GM19467 (cell line): ENCODE data around the gene SMIM44.
"Not testable (repeated sequence)": the region's sequence is repeated elsewhere in the genome, so short reads cannot be mapped to it uniquely, and the experiment has no call there.

Experiments used
- ATAC-seq: cut with Tn5 transposase; IDR thresholded peaks from one replicate; pipeline ENCODE4 v1.9.1; 2021; ENCODE audit warnings: mild to moderate bottlenecking, moderate library complexity; ENCODE audit not compliant: unreplicated experiment

Gene SMIM44

DNA sequence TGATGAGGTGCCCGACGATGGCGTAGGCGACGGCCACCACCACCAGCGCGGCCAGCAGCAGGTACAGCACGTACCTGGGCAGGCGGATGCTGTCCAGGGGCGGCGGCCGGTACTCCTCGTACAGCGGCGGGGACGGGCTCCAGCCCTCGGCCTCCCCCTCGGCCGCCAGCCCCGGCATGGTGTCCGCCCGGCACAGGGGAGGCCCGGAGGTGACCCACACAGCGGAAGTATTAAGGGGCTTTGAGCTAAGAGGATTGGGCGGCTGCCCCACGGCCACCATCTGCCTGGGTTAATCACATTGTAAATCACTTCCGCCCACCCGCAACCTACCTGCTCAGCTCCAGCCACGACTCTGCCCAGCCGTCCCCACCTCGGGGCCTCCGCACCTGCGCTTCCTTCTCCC, at the start of gene SMIM44:
Gene SMIM44 (minus strand): TSS at position 216 of the 403 bp plus-strand sequence. CDS start 38 bp downstream, at position 178.
- no peak for ATAC-seq

DNA sequence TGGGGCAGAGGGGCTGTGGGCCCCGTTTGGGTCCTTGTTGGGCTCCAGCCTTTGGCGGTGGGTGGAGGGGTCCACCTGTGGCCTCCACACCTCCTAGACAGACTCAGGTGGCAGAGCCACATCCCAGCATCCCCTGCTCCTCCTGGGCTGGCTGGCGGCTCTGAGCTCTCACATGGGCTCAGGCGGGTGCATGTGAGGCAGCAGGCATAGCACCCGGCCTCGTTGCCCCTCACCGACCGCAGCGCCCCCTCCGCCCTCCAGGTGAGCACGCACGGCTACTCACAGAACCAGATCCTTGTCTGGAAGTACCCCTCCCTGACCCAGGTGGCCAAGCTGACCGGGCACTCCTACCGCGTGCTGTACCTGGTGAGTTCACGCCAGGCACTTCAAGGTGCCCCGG, 49.8 kb upstream of the SMIM44 start:
- ATAC-seq = no peak

DNA sequence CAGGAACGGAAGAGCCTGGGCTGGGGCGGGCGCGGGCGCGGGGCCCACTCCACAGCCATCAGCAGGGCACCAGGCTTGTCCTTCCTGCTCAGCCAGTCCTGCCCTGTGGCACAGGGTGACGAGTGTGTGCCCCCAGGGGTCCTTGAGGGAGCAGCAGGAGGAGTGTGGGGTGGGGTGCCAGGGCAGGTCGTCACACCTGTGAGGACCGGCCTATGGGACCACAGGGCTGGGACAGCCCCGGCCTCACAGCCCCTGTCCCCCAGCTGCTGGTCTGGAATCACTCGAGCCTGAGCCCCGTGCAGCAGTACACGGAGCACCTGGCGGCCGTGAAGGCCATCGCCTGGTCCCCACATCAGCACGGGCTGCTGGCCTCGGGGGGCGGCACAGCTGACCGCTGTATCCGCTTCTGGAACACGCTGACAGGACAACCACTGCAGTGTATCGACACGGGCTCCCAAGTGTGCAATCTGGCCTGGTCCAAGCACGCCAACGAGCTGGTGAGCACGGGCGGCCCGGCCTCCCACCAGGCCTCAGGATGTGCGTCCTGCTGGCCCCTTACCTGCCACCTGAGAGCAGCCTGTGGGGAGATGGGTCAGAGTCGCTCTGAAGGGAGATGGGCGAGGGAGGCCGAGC, 49.0 kb upstream of the SMIM44 start:
- no peak for ATAC-seq

DNA sequence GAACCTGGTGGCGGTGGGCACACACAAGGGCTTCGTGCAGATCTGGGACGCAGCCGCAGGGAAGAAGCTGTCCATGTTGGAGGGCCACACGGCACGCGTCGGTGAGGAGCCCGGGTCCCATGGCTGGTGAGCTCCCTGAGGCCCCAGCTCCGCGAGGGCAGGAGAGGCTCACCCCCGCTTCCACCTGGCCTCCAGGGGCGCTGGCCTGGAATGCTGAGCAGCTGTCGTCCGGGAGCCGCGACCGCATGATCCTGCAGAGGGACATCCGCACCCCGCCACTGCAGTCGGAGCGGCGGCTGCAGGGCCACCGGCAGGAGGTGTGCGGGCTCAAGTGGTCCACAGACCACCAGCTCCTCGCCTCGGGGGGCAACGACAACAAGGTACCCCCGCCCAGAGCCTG, 48.5 kb upstream of the SMIM44 start:
- ATAC-seq = no peak

DNA sequence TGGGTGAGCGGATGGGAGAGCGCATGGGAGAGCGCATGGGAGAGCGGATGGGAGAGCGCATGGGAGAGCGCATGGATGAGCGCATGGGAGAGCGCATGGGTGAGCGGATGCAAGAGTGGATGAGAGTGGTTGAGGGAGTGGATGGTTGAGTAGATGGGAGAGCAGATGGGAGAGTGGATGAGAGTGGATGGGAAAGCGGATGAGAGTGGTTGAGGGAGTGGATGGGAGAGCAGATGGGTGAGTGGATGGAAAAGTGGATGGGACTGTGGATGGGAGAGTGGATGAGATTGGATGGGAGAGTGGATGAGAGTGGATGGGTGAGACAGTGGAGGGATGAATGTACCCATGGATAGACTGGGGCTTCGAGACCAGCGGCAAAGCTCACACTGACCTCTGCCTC, 47.1 kb upstream of the SMIM44 start:
- ATAC-seq = no peak

DNA sequence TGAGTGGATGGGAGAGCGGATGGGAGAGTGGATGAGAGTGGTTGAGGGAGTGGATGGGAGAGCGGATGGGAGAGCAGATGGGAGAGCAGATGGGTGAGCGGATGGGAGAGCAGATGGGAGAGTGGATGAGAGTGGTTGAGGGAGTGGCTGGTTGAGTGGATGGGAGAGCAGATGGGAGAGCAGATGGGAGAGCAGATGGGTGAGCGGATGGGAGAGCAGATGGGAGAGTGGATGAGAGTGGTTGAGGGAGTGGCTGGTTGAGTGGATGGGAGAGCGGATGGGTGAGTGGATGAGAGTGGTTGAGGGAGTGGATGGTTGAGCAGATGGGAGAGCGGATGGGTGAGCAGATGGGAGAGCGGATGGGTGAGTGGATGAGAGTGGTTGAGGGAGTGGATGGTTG, 46.1 kb upstream of the SMIM44 start:
- ATAC-seq = not testable (repeated sequence)

DNA sequence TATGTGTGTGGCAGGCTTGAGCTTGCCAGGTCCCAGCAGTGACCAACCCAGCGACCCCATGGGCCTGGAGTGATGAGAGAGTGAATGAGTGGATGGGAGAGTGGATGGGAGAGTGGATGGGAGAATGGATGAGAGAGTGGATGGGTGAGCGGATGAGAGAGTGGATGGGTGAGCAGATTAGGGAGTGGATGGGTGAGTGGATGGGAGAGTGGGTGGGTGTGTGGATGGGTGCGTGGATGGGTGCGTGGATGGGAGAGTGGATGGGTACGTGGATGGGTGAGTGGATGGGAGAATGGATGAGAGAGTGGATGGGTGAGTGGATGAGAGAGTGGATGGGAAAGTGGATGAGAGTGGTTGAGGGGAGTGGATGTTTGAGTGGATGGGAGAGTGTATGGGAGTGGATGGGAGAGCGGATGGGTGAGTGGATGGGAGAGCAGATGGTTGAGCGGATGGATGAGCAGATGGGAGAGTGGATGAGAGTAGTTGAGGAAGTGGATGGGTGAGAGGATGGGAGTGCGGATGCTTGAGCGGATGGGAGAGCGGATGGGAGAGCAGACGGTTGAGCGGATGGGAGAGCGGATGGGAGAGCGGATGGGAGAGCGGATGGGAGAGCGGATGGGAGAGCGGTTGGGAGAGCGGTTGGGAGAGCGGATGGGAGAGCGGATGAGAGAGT, 45.4 kb upstream of the SMIM44 start:
- no peak for ATAC-seq

DNA sequence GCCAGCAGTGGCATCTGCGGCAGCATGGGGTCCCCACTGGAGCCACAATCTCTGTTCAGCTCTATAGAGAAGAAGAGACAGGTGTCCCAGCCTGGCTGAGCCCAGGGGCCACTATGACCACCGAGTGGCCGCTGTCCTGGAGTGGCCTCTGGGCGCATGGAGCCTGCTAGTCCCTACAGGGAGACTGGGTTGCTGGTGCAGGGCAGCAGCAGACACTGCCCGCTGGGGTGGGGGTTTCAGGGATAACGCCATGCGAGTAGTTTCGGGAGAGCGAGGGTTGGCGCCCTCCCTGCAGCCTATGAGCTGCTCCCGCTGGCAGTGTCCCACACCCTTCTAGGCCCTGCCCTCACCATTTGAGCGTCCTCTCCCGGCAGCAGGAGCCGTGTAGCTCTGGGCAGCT, 44.8 kb upstream of the SMIM44 start:
- ATAC-seq = no peak

DNA sequence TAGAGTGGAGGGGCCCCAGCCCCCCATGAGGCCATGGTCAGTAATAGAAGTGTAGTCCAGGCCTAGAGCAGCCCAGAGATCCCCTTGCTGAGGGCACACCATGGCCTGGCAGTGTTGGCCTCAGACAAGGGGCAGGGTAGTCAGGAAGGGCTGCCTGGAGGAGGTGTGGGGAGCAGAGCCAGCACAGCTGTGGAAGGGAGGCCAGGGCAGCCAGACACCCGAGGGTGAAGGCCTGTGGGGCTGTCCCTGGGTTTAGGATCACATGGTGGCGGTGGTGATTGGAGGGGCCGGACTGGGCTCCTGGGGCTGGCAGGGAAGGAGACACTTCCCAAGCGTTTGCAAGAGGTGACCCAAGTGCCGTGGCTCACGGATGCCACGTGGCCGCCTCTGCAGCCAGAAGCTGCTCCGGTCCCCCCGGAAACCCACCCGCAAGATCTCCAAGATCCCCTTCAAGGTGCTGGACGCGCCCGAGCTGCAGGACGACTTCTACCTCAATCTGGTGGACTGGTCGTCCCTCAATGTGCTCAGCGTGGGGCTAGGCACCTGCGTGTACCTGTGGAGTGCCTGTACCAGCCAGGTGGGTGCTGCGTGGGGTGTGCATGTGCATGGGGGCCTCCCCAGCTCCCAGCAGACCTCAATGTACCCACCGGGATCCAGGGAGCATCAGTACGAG, 44.1 kb upstream of the SMIM44 start:
- ATAC-seq = no peak

DNA sequence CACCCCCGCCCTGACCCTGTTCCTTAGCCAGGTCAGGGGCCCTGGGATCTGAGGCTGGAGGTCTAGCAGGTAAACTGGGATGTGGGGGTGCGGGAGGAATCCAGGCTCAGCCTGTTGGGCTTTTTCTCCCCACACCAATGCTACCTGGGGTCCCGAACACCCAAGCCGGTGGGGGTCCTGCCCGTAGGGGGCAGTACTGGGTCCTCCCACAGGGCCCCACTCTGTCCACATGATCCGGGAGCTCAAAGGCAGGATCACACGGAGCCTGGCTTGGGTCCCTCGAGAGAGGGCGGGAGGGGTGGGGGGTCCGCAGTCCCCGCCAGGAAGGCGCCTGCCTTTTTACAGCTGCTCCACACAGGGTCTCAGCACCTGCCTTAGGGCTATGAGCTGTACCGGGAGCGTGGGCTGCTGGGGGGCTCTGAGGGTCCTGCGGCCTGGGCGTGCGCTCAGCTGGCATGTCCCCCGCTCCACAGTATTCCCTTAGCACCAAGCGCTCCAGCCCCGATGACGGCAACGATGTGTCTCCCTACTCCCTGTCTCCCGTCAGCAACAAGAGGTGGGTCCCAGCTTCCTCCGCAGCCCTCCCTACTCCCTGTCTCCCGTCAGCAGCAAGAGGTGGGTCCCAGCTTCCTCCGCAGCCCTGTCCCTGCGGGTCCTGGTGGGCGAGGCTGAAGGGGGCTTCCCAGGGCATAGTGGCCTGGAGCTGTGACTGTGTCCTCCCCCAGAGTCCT, 43.4 kb upstream of the SMIM44 start:
- no peak for ATAC-seq

DNA sequence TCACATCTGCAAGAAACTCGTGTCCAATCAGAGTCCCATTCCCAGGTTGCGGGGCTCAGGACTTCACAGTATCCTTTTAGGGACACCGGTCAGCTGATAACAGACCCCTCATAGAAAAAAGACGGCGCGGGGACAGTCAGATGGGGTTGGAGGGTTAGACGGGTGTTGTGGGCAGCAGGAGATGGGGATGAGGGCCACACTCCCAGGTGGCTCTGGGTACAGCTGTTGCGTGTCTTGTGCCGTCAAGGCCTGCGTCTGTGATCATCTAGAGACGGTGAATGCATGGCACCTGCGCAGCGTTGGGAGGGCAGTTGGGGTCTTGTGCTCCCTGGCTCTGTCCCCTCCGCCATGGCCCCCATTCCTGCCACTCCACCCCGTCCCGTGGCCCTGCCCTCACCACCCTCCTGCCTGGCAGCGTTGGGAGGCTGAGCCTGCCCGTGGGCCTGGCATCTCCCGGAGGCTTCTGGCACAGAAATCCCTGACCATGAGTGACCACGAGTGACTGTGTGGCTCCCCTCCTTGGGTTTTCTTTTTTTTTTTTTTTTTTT, 41.7 kb upstream of the SMIM44 start:
- no peak for ATAC-seq

DNA sequence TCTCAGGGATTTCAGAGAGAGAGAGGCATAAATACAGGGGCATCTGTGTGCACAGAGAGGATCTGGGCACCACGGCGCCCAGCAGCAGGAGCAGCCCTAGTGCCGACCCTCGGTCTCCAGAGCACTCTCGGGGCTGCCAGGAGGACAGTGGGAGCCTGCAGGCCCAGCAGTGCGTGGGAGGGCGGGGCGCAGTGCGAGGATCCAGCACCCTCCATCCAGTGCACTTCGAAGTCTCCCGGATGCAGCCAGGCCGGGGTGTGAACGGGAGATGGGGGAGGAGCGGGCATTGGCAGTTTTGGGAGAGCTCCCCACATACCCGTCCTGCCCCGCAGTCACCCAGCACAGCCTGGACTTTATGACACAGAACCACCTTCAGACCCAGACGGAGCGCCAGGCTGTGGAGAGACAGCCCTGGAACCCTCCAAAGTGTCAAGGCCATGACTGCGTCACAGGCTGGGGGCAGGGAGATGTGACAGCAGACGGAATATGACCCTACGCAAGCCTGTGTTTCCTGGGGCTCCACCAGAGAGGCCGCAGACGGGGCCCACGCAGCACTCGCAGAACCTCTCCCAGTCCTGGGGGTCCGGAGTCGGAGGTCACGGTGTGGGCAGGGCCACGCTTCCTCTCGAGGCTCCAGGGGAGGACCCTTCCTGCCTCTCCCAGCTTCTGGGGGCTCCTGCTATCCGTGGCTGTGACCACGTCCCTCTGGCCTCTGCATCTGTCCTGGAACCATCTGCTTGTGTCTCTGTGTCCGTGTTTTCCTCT, 41.0 kb upstream of the SMIM44 start:
- no peak for ATAC-seq

DNA sequence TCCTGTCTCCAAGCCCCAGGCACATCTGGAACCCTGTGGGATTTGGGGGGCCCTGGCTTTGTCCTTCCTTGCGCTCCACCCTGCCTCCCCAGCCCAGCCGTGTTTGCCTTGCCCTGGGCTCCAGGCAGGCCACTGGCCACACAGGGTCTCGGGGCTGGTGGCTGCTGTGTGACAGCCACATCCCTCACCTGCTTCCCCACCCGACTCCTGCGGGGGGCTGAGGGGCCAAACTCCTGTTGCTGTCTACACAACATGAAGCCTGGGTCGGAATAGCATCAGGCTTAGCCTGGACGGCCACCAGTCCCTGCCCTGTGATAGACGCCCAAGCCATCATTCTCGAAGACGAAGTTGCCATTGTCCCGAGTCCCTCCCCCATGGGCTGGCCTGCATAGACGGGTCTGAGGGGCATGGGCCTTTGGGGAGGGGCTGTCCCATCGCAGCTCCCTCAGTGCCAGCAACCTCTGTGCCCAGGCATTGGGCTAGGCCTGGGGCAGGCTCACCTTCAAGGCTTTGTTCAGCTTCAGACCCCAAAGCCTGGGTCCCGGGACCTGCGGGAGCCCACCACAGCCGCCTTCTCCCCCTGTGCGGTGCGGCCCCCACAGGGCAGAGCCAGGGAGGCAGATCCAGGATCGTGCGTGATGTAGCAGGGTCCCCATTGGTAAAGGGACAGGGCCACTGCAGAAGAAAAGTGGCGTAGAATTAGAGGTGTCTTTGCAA, 40.3 kb upstream of the SMIM44 start:
- ATAC-seq = no peak

DNA sequence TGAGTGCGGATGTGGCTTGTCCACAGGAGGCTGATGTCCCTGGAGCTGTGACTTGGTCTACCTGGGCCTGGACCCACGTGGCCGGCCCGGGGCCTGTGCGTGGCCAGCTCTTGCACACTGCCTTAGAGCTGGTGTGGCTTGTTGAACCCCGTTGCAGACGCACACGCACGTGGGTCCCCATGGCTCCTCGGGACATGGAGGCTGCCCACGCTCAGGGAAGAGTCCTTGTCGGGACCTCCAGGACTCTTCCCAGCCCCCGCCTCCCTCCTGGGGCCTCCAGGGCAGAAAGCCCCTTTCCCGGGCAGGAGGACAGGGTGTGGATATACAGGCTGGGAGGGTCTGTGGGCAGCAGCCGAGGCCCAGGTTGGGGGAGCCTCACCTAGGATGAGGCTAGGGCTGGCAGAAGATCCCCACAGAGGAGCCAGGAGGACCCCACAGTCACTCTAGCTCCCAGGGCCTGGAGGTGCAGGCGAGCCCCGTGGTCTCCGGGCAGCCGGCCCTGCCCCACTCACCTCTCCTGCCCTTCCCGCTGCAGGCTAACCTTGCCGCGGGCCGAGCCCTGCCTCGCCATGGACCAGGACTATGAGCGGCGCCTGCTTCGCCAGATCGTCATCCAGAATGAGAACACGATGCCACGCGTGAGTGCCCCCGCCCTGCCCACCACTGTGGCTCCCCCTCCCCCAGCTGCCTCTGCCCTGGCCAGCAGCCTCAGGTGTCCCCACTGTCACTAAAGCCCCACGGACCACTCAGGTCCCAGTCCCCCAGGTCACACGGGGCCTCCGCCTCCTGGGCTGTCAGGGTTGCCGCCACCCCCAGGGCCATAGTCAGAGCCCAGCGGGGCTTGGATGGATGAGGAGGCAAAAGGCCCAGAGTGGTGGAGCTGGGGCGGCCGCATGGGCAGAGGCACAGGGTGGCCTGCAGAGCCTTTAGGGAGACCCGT, 39.5 kb upstream of the SMIM44 start:
- no peak for ATAC-seq

DNA sequence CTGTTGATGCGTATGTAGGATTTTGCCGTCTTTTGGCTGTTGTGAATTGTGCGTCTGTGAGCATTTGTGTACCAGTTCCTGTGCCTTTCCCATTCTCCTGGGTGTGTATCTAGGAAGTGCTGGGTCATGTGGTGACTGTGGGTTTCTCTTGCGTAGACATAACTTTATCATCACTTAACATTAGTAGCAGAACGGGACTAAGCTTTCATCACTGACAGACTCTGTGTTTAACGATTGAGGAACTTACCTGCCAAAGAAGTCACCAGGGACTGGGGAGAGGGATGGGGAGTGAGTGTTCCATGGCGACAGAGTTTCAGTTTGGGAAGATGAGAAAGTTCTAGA, 37.8 kb upstream of the SMIM44 start:
- no peak for ATAC-seq

DNA sequence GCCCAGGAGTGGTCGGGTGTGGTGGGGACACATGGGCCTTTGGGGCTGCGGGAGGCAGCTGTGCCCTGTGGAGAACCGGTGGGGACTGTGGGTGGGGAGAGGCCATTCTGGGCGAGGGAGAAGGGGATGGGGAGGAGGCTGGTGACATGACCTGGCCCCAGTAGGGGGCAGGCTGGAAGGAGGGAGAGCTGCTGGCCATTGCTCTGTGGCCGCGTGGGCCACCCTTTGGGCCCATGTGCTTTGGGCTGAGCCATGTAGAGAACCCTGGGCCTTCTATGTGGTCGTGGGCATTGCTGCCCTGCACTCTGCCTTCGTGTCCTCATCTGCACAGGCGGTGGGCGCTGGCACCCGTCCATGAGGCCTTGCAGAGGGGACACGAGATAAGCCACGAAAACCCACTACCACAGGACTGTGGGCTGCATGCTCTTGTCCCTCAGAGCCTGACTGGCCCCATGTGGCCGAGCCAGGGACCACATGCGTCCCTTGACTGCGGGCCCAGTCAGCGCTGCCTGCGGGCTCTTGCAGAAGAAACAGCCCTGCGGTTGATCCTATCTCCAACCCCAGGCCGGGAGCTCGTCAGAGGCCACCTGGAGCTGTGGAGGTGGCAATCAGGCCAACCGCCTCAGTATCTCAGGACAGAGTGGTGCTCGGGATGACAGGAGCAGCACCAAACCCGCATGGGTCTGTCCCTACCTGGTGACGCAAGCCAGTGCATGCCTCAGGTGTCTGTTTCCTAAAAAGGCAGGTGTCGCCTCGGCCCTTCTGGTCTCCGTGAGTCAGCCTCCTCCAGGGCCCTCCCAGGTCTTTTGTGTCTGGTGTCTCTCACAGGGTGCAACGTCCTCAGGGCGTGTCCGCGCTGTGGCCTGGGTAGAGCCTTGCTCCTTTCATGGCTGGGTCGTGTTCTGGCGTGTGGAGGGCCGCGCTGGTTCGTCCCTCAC, 37.2 kb upstream of the SMIM44 start:
- ATAC-seq = no peak

DNA sequence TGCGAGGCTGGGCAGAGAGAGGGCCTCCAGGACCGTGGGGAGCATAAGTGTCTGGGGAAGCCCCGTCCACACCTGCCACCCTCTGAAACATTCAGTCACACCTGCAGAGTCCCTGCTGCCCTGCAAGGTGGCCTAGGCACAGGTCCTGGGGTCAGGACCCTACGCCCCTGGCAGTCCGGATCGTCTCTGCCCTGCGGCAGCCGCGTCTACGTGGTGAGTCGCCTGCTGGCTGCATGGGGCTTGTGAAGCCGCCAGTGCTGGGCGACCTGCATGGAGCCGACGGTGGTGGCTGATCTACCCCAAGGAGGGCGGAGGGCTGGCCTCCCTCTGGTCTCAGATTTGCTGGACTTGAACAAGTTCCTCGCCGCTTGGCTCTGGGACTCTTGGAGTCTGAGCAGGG, 35.9 kb upstream of the SMIM44 start:
- no peak for ATAC-seq

DNA sequence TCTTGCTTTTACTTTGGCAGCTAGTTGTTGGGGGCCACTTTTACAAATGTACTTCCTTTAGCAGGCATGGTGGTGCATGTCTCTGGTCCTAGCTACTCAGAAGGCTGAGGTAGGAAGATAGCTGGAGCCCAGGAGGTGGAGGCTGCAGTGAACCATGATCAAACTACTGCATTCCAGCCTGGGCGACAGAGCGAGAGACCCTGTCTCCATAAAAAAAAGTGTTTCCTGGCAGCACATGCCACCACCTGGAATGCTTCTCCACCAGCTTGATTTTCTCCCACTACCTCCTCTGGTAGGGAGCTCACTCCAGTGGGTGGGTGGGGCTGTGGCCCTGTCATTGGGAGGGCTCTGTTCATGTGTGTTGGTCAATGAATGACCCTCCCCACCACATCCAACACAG, 35.4 kb upstream of the SMIM44 start:
- ATAC-seq = no peak
